GM18861 (cell line): Measurements from ENCODE around the gene NES.
"Not testable (repeated sequence)": the region's sequence is repeated elsewhere in the genome, so short reads cannot be mapped to it uniquely, and the experiment has no call there.

Experiments
- ATAC-seq: cut with Tn5 transposase; IDR thresholded peaks from one replicate; pipeline ENCODE4 v1.9.1; 2021; ENCODE audit not compliant: unreplicated experiment

NES gene

DNA sequence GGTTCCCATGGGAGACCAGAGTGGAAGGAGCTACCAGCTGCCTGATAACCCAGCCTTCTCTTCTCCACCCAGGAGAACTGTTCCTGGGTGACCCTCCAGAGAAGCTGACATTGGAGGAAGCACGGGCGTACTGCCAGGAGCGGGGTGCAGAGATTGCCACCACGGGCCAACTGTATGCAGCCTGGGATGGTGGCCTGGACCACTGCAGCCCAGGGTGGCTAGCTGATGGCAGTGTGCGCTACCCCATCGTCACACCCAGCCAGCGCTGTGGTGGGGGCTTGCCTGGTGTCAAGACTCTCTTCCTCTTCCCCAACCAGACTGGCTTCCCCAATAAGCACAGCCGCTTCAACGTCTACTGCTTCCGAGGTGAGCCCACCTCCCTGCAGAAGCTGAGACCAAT, 28.7 kb downstream of the NES start:
- ATAC-seq, result no peak

DNA sequence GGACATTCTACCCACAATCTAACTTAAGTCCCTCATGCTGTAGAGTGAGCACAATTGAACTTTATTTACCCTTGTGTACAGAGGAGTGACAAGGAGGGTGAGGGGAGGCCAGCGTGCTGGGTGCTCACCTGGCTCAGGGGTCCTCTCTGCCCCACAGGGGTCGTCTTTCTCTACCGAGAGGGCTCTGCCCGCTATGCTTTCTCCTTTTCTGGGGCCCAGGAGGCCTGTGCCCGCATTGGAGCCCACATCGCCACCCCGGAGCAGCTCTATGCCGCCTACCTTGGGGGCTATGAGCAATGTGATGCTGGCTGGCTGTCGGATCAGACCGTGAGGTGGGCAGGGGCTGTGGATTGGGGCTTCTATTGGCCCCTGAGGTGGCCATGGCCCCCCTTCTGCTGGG, 29.9 kb downstream of the NES start:
- ATAC-seq, result no peak

DNA sequence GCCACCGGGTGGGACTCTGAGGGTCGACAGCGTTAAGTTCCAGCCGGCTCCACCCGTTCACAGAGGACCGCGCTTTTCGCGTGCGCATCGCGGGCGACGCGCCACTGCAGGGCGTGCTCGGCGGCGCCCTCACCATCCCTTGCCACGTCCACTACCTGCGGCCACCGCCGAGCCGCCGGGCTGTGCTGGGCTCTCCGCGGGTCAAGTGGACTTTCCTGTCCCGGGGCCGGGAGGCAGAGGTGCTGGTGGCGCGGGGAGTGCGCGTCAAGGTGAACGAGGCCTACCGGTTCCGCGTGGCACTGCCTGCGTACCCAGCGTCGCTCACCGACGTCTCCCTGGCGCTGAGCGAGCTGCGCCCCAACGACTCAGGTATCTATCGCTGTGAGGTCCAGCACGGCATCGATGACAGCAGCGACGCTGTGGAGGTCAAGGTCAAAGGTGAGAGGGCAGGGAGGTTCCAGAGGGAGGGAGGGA, 30.4 kb downstream of the NES start:
- no peak for ATAC-seq

DNA sequence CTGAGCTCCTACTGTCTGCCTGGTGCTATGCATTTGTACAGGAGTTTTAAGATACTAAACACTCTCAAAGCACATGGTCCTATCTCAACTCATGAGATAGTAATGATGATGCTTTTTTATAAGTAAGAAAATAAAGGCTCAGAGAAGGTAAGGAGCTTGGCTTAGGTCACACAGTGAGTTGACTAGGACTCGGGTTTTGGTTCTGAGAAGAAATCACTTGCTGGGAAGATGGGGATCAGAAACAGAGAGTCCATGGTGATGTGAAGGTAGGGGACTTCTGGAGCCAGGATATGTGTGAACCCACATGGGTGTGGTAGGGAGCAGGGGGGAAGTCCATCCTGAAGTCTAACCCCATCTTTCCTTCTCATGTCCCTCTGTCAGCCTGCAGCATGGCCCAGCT, 31.5 kb downstream of the NES start:
- ATAC-seq, result no peak

DNA sequence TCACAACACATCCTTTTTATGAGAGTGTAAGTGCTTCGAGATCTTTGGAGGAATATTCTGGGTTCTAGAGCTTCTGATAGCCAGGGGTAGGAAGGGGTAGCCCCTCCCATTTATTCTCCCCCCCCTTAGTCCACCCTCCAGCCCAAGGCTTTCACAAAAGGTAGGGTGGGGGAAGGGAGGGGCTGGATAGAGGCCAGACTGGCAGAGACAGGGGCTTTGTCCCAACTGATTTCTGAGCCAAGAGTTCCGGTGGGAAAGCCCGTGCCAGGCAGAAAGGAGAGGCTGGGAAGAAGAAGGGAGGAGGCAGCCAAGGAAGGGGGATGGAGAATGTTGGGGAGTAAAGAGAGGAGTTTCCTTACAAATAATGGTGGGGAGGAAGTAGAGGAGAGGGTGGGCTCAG, 32.2 kb downstream of the NES start:
- ATAC-seq, result no peak

DNA sequence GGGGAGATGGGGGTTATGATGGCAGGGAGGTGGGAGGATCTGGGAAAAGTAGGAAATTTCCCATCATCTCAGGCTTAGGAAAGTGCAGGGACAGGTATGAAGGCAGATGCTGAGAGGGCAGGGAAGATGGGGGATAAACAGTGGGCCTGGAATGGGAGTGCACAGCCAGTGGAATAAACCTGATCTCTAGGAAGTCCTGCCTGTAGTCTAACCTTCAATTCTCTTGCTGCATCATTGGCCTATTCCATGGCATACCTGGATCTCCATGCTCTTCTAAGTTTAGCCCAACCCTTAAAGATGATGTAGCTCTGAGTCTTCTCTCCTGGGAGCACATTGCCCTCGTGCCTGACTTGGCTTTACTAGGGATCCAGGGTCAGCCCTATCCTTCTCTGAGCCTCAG, 32.6 kb downstream of the NES start:
- ATAC-seq, result no peak

DNA sequence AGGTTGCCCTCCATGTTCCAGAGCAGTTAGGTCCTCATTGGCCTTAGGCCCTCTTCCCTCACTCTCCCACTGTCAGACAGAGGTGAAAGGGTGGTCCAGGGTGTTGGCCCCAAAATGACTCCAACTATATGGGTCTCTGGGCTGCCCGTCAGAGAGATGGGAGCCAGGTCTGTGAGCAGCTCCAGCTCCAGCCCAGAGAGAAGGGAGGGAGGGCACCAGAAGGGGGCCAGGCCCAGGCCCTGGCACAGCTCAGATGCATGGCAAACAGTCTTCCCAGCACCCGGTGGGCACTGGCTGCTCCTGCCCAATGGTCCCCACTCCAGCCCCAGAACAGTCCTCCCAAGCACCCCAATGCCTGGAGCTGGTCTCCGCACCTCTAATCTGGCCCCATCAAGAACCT, 33.1 kb downstream of the NES start:
- ATAC-seq, result no peak

DNA sequence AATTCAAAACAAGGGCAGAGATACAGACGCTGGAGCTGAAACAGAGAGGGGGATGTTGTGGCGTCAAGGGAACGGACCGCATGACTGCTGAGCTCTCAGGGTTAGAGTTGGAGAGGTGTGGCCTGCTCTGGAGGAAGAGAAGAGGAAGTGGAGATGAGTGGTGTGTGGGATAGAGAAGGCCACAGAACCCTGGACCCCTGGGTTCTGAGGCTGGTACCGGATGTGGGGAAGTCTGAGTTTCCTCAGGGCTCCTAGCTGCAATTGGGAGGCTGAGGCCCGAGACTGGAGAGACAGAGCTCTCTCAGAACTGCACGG, 33.5 kb downstream of the NES start:
- ATAC-seq, result no peak

DNA sequence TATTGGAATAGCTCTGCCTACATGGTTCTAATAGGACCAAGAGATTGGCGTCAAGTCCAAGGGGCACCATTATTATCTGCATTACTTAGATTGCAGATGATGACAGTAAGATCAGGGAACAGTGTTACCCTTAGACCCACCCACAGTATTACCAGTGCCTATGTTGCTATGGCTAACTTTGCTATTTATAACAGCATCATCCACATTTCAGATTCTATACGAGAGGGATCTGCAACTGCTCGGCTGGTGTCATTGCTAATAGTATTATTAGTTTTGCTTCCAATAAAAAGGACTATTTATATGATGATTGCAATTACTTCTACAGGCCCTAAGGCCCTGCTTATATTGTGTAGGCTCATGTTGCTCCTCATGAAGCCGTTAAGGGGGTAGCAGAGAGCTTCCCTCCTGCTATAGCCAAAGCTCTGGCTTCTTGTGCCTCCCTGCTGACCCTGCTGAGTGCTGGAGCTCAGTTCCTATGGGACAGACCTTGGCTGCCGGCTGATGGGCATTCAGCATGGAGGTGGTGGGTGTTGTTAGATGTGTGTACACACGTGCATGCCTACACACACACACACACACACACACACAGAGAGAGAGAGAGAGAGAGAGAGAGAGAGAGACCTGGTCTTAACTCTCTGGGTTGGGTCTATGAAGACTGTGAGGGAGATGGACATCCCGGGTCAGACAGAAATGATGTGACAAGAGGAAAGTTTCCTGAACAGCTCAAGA, 34.0 kb downstream of the NES start:
- no peak for ATAC-seq

DNA sequence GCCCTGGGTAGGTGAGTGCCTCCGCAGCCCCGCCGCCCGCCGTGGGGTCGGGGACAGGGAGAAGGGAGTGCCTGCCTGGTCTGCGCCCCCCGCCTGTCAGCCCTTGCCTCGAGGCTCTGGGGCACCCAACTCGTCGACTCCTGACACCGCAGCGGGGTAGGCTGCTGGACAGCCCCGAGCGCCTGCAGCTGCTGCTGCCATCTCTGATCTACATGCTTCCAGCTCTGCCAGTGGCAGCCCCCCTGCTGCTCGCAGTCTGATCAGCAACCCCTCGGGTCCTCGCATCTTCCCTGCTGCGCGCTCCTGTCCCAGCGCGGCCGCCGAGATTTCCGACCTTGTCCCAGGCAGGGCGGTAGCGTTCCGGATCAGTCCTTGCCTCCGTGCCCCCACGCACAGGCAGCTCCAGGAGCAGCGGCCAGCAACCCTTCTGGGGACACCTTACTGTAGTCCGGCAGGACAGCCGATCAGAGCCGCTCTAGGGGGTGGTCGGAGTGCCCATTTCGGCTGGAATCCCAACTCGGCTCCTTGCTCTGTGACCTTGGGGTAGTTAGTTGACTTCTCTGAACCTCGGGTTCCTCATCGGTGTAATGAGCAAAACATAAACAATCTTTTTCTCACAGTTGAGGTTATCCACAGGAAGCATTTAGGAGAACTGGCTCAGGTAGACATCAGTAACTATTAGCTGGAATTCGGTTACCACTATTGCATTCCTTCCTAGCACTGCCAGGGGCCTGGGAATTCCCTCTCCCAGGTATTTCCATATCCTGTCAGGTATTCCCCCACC, 34.8 kb downstream of the NES start:
- ATAC-seq, result no peak

DNA sequence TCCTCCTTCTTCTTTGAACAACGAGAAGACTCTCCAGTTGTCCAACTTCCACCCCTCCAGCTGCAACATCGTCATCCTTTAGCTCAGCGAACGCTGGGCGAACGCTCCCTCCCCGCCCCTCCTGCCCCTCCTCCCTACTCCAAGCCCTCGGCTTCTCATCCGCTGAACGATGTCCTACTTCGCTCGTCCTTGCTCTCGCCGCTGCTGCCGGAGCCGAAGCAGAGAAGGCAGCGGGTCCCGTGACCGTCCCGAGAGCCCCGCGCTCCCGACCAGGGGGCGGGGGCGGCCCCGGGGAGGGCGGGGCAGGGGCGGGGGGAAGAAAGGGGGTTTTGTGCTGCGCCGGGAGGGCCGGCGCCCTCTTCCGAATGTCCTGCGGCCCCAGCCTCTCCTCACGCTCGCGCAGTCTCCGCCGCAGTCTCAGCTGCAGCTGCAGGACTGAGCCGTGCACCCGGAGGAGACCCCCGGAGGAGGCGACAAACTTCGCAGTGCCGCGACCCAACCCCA, 35.4 kb downstream of the NES start, which contains the start of gene BCAN:
TSS of gene BCAN (plus strand) at position 357 of the 504 bp plus-strand sequence. CDS start 3,938 bp downstream, outside the sequence.
- ATAC-seq, result no peak

DNA sequence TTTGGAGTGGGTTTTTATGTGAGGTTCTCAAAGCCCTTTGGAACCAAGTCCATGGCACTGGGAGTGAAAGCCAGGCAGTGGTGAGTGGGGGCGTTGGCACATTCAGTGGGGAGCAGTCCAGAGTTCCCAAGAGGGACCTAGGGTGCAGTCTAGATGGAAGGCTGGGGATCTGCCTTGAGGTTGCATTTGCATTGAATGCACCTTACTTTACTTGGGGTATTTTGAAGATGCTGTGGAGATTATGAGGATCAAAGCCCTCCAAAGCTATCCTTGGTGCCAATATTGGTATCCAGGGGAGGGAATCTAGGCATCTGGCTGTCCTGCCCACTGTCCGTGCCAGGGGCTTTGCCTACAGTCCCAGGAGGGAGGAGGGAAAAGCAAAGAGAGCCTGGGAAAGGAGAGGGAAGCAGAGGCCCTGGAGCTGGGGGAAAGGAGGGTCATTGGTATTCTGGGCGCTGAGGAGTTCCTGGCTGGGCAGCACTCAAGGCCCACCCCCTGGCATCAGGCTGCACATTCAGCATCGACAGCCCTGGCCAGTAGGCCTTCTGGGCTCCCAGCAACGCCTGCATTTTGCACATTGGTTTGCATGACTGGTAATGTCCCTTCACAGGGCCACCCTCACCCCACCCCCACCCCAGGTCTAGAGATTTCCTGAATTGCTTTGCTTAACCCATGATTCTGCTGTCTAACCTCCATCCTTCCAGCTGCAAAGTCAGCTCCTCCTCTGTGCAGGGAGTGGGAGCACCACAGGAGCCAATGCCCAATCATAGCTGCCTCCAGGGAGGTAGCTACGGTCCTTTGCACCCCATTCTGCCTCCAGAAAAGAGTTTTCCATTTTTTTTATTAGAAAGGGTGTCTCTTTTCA, 36.1 kb downstream of the NES start:
- no peak for ATAC-seq

DNA sequence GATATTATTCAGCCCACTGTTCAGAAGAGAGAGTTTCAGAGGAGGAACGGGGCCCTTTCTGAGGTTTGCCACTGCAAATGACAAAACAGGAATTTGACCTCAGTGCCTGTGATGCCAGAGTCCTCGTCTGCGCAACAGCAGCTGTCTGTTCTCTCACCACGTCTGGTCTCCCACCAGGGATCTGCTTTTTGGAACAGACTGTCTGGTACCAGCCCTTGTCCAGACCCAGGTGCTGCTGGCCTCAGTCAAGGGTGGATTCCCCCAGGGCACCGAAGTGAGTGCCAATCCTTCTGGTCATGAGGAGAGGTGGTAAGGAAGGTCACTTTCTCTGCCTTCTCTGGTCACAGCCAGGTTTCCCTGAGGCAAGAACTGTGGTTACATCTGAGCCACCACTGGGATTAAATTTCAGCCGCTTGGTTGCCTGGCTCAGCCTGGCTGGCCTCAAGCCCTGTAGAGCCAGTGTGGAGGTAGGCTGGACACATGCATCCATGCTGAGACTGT, 37.6 kb downstream of the NES start:
- no peak for ATAC-seq

DNA sequence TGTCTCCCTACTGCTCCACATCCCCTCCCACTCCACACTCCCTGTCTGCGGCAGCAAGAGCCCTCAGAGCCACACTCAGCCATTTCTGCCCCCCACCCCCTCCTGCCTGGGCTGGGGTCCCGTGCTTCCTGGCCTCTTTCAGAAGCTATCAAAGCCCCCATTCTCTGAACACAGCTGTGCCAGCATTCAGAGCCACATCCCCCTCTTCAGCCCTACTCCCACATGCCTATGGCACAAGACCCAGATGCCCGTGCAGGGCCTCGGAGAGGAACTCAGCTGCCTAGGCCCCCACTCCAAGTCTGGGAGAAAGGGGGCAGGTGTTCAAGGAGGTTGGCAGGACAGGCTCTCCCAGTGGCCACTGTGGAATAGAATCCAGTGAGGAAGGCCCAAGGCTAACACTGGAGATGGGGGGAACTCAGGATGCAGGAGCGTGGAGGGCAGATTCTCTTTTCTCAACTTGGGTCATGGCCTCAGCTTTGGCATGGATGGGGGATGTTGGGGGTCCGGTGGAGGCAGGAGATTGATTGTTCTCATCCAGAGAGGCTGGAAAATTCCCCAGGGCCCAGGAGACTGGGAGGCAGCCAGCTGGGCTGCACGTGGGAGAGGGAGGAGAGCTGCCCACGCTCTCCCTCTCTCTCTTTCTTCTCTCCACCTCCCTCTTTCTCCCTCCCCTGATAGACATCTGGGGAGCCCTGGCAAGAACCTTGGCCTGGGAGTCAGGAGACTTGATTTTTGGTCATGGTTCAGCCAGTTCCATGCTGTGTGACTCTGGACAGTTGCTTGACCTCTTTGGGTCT, 38.8 kb downstream of the NES start:
- no peak for ATAC-seq

DNA sequence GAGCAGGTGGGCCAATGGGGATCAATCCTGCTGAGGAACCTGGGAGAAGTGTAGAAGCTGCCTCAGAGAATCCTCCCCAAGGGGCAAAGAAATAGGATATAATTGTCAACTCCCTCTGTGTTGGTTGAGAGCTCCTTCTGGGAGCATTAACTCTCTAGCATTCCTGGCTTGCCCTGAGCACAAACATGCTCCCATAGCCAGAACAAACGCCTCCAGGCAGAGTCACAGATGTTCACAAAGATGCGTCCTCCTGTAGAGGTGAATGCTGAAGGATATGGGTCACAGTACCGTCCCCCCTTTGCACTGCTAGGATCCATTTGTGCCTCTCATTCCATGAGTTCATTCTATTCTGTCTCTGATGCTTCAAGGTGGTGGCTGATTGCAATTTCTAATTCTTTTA, 44.9 kb downstream of the NES start:
- no peak for ATAC-seq

DNA sequence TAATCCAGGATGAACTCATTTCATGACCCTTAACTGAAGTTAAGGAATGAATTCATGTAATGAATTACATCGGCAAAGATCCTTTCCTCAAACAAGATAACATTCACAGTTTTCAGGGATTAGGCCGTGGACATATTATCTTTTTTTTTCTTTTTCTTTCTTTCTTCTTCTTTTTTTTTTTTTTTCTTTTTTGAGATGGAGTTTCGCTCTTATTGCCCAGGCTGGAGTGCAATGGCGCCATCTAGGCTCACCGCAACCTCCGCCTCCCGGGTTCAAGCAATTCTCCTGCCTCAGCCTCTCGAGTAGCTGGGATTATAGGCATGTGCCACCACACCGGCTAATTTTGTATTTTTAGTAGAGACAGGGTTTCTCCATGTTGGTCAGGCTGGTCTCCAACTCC, 46.1 kb downstream of the NES start:
- ATAC-seq, result not testable (repeated sequence)

DNA sequence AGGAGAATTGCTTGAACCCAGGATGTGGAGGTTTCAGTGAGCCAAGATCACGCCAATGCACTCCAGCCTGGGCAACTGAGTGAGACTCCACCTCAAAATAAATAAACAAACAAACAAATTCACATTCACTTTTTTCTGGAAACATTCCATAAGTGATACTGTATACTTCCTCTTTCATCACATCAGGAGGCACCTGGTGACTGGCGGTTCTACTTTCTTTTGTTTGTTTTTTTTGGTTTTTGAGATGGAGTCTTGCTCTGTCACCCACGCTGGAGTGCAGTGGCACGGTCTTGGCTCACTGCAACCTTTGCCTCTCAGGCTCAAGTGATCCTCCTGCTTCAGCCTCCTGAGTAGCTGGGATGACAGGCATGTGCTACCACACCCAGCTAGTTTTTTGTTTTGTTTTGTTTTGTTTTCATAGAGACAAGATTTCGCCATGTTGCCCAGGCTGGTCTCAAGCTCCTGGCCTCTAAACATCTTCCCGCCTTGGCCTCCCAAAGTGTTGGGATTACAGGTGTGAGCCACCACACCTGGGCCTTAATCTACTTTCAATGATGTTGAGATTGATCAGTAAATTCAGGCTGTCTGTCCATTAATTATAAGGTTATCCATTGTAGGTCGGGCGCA, 47.3 kb downstream of the NES start:
- ATAC-seq, result no peak

DNA sequence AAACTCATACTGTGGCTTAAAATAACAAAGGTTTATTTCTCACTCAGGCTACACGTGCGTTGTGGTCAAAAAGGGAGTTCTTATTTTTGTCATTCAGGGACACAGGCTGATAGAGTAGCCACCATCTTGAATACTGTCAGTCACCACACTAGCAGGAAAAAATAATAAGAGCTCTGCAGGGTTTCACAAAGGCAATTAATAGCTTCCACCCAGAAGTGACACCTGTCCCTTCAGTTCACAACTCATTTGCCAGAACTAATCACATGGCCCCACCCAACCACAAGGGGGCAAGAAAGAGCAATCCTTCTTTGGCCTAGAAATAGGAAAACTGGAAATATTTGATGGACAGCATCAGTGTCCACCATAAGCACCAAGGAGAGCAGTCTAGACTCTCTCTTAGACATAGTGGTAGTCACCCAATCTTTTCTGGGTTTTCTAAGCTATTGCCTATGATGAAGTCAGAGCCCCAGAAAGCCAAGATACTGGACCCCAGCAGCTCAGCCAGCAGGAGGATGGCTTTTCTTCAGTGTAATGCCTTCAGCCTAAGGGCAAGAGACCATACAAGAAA, 49.8 kb downstream of the NES start:
- ATAC-seq, result no peak

DNA sequence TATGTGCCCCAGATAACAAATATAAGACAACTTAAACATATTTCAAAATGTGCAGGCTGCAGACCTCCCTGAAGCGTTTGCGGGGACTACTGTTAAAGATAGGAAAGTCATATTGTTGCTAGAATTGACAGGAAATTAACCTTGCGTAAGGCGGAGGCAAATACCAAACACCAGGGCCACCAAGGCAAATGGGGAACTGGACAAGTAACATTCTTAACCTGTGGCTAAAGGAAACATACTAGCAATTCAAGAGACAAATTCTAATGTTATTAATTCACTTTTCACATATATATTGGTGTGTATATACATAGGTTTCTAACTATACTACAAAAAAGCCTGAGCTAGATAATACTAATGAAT, 51.1 kb downstream of the NES start:
- ATAC-seq, result no peak
